GM23338 (cell line): ENCODE results near the gene MEGF10. TPM values are rescaled to one million over a fixed set of nuclear protein-coding genes. Genes with fewer than 3 reads are reported as not detected.

Source experiments
- ATAC-seq: fragments of 200-7000 bp; cut with Tn5 transposase; 3 replicates; pipeline ENCODE4 v1.9.1; 2020
- DNase-seq: peaks from one replicate; pipeline ENCODE4 v3.0.0-alpha.2; 2015; ENCODE audit warnings: low spot score
- H2AFZ ChIP-seq: fragments of 200-600 bp; sonication (generic); 2 replicates; pipeline ENCODE4 v1.8.0; 2016; ENCODE audit warnings: antibody characterized with exemption, mild to moderate bottlenecking, moderate library complexity
- H3F3A ChIP-seq: fragments of 200-600 bp; sonication (generic); replicated peaks from 2 replicates; pipeline ENCODE4 v1.8.0; 2017; ENCODE audit warnings: antibody characterized with exemption, mixed run types, low read depth
- H3K27ac ChIP-seq: fragments of 200-600 bp; sonication (generic); 2 replicates; pipeline ENCODE4 v1.6.1; 2016; ENCODE audit warnings: low read depth
- H3K27me3 ChIP-seq: fragments of 200-600 bp; sonication (generic); 2 replicates; pipeline ENCODE4 v1.8.0; 2016; ENCODE audit warnings: mild to moderate bottlenecking, mixed run types, moderate library complexity; ENCODE audit not compliant: insufficient read depth
- H3K36me3 ChIP-seq: fragments of 200-600 bp; sonication (generic); 2 replicates; pipeline ENCODE4 v1.8.0; 2016; ENCODE audit warnings: mild to moderate bottlenecking; ENCODE audit not compliant: insufficient read depth
- H3K4me1 ChIP-seq: fragments of 200-600 bp; sonication (generic); 2 replicates; pipeline ENCODE4 v1.8.0; 2016; ENCODE audit warnings: mild to moderate bottlenecking, moderate library complexity; ENCODE audit not compliant: insufficient read depth
- H3K4me2 ChIP-seq: fragments of 200-600 bp; sonication (generic); 2 replicates; pipeline ENCODE4 v1.7.1; 2017; ENCODE audit warnings: mixed run types
- H3K4me3 ChIP-seq: fragments of 200-600 bp; sonication (generic); 2 replicates; pipeline ENCODE4 v1.6.1; 2016; ENCODE audit warnings: mixed run types
- H3K79me2 ChIP-seq: fragments of 200-600 bp; sonication (generic); replicated peaks from 2 replicates; pipeline ENCODE4 v1.8.0; 2017; ENCODE audit warnings: mild to moderate bottlenecking; ENCODE audit not compliant: insufficient read depth
- H3K9me2 ChIP-seq: fragments of 200-600 bp; sonication (generic); 2 replicates; pipeline ENCODE4 v1.8.0; 2017; ENCODE audit not compliant: insufficient read depth
- H4K20me1 ChIP-seq: fragments of 200-600 bp; sonication (generic); replicated peaks from 2 replicates; pipeline ENCODE4 v1.8.0; 2017; ENCODE audit warnings: mild to moderate bottlenecking; ENCODE audit not compliant: insufficient read depth
- H3K27ac Mint-ChIP-seq: 2 replicates; pipeline ENCODE4 v1.8.0; 2020; ENCODE audit warnings: inconsistent platforms, mild to moderate bottlenecking, moderate library complexity, mixed read lengths
- H3K27me3 Mint-ChIP-seq: 3 replicates; pipeline ENCODE4 v1.8.0; 2022; ENCODE audit warnings: low read depth, mild to moderate bottlenecking, moderate library complexity, mixed read lengths, inconsistent platforms; ENCODE audit not compliant: insufficient read depth, poor library complexity
- H3K36me3 Mint-ChIP-seq: 3 replicates; pipeline ENCODE4 v1.8.0; 2021; ENCODE audit warnings: low read depth, mild to moderate bottlenecking, inconsistent platforms, moderate library complexity, mixed read lengths
- H3K4me1 Mint-ChIP-seq: 3 replicates; pipeline ENCODE4 v1.8.0; 2020; ENCODE audit warnings: mild to moderate bottlenecking, inconsistent platforms, mixed read lengths
- H3K4me3 Mint-ChIP-seq: 3 replicates; pipeline ENCODE4 v1.8.0; 2021; ENCODE audit warnings: moderate library complexity, mild to moderate bottlenecking, inconsistent platforms, mixed read lengths
- H3K9me3 Mint-ChIP-seq: 3 replicates; pipeline ENCODE4 v1.8.0; 2020; ENCODE audit warnings: moderate library complexity, mild to moderate bottlenecking, inconsistent platforms, mixed read lengths
- CREB1 ChIP-seq: fragments of 250-450 bp; sonication (Bioruptor Pico); IDR thresholded peaks from 2 replicates; pipeline ENCODE4 v1.5.0; 2020; ENCODE audit warnings: low read depth, mild to moderate bottlenecking, moderate library complexity
- EZH2 ChIP-seq: fragments of 200-600 bp; sonication (generic); IDR thresholded peaks from one replicate; pipeline ENCODE4 v1.8.0; 2017; ENCODE audit warnings: antibody characterized with exemption, mild to moderate bottlenecking, low read depth; ENCODE audit not compliant: unreplicated experiment
- JUNB ChIP-seq: IDR thresholded peaks from one replicate; pipeline ENCODE4 v1.6.1; 2016; ENCODE audit warnings: antibody characterized with exemption; ENCODE audit not compliant: unreplicated experiment
- NANOG ChIP-seq: IDR thresholded peaks from 2 replicates; pipeline ENCODE4 v1.6.1; 2016; ENCODE audit warnings: antibody characterized with exemption, borderline replicate concordance
- REST ChIP-seq: IDR thresholded peaks from one replicate; pipeline ENCODE4 v1.6.1; 2018; ENCODE audit warnings: antibody characterized with exemption; ENCODE audit not compliant: unreplicated experiment
- STAT1 ChIP-seq: IDR thresholded peaks from one replicate; pipeline ENCODE4 v1.6.1; 2016; ENCODE audit warnings: antibody characterized with exemption; ENCODE audit not compliant: unreplicated experiment
- ZNF114 ChIP-seq: fragments of 250-450 bp; sonication (Bioruptor Pico); IDR thresholded peaks from 2 replicates; pipeline ENCODE4 v1.5.0; 2020; ENCODE audit warnings: mild to moderate bottlenecking, moderate library complexity
- ZNF331 ChIP-seq: fragments of 250-450 bp; sonication (Bioruptor Pico); IDR thresholded peaks from 2 replicates; pipeline ENCODE4 v1.5.0; 2020; ENCODE audit warnings: low read depth, mild to moderate bottlenecking, moderate library complexity
- ZNF462 ChIP-seq: fragments of 250-450 bp; sonication (Bioruptor Pico); IDR thresholded peaks from 2 replicates; pipeline ENCODE4 v1.5.0; 2020; ENCODE audit warnings: mild to moderate bottlenecking, moderate library complexity
- polyA plus RNA-seq: library from polyadenylated mRNA; unstranded; fragments of >200 nt; fragmentation: Nextera tagmentation; extraction: Ambion mirVana; gene quantifications from 2 replicates; pipeline ENCODE4 v1.2.1, GENCODE V29; 2016
- total RNA-seq: library from RNA; depleted of rRNA; stranded (reverse); fragments of >200 nt; shearing (Covaris generic); gene quantifications from 2 replicates; pipeline ENCODE4 v1.2.3, GENCODE V29; 2014

Gene MEGF10
- total and polyA plus RNA-seq, 2 experiments from 2014 or later, result 4.5 to 28.3 TPM

- H3K4me2 ChIP-seq, result no peak overlapping the region
- H2AFZ ChIP-seq, result no peak overlapping the region
- no peak overlapping the region for H3K27ac ChIP-seq
- no peaks in the 10 kb centered on the region for H3K4me1 ChIP-seq
- H3K9me3 Mint-ChIP-seq, result no peaks in the 10 kb centered on the region
- ATAC-seq (no peak), DNase-seq (no peak)
- H3K27ac Mint-ChIP-seq, result no peak overlapping the region
- TF ChIP-seq EZH2 (no peak), CREB1 (no peak), NANOG (no peak), ZNF462 (CRISPR knock-in tag) (no peak)
- peaks cover 12% of the 10 kb centered on the region for H3K4me1 Mint-ChIP-seq
- H3K36me3 ChIP-seq, result no peaks in the 10 kb centered on the region
- peaks cover 13% of the 10 kb centered on the region; the same call in 2 of the 3 replicates for H3K36me3 Mint-ChIP-seq
- no peaks in the 10 kb centered on the region for H3K79me2 ChIP-seq
- H3K27me3 ChIP-seq, result no peaks in the 10 kb centered on the region
- no peaks in the 10 kb centered on the region for H4K20me1 ChIP-seq
- peaks cover 1% of the 10 kb centered on the region for H3K27me3 Mint-ChIP-seq
- no peaks in the 10 kb centered on the region for H3F3A ChIP-seq
- H3K4me3 Mint-ChIP-seq, result no peak overlapping the region
- peaks cover 6% of the 10 kb centered on the region; the same call in 1 of the 2 replicates for H3K9me2 ChIP-seq
- H3K4me3 ChIP-seq, result no peak overlapping the region
Measured at GRCh38 chr5:127428748-127429147, 138.2 kb downstream of the MEGF10 start.

GRCh38 chr5:127429928-127430327, 139.3 kb downstream of the MEGF10 start:
- H3K36me3 Mint-ChIP-seq, result peaks cover 5% of the 10 kb centered on the region; the same call in 2 of the 3 replicates
- TF ChIP-seq REST, result no peak
- no peak for TF ChIP-seq CREB1
- TF ChIP-seq EZH2, result no peak
- no peak for TF ChIP-seq ZNF114 (CRISPR knock-in tag)
- TF ChIP-seq JUNB, result no peak
- no peak for TF ChIP-seq ZNF331 (CRISPR knock-in tag)
- TF ChIP-seq STAT1, result no peak
- TF ChIP-seq NANOG, result no peak
- no peaks in the 10 kb centered on the region for H3K79me2 ChIP-seq
- DNase-seq, result no peak
- H3K4me3 Mint-ChIP-seq, result no peak overlapping the region
- H3K9me2 ChIP-seq, result peaks cover 6% of the 10 kb centered on the region; the same call in 1 of the 2 replicates
- peaks cover 4% of the 10 kb centered on the region for H3K27me3 Mint-ChIP-seq
- H4K20me1 ChIP-seq, result no peaks in the 10 kb centered on the region
- H3F3A ChIP-seq, result no peaks in the 10 kb centered on the region
- no peaks in the 10 kb centered on the region for H3K9me3 Mint-ChIP-seq
- no peak overlapping the region for H3K4me3 ChIP-seq
- no peaks in the 10 kb centered on the region for H3K27me3 ChIP-seq
- H2AFZ ChIP-seq, result no peak overlapping the region
- no peak overlapping the region for H3K4me2 ChIP-seq
- H3K27ac Mint-ChIP-seq, result no peak overlapping the region
- no peaks in the 10 kb centered on the region for H3K36me3 ChIP-seq
- no peaks in the 10 kb centered on the region for H3K4me1 ChIP-seq
- no peak overlapping the region for H3K27ac ChIP-seq
- ATAC-seq, result no peak
- H3K4me1 Mint-ChIP-seq, result peaks cover 4% of the 10 kb centered on the region; the same call in 1 of the 3 replicates
